H9 (cell line): ENCODE results near the gene SLC29A1. TPM values are rescaled to one million over a fixed set of nuclear protein-coding genes. Genes with fewer than 3 reads are reported as not detected.

Source experiments
- DNase-seq: peaks from one replicate; pipeline ENCODE4 v3.0.0-alpha.2; 2017
- H2AFZ ChIP-seq: one replicate; pipeline ENCODE4 v1.6.1; 2013; ENCODE audit warnings: mild to moderate bottlenecking, low read length, control low read depth, moderate library complexity
- H2AK5ac ChIP-seq: 2 replicates; pipeline ENCODE4 v1.6.1; 2013; ENCODE audit warnings: low read length, control low read depth, mixed read lengths; ENCODE audit not compliant: insufficient read length
- H2BK120ac ChIP-seq: one replicate; pipeline ENCODE4 v1.6.1; 2013; ENCODE audit warnings: low read depth, mild to moderate bottlenecking, low read length, control low read depth, inconsistent platforms; ENCODE audit not compliant: poor library complexity, severe bottlenecking
- H2BK12ac ChIP-seq: 2 replicates; pipeline ENCODE4 v1.6.1; 2013; ENCODE audit warnings: low read length, control low read depth, mixed read lengths, low read depth; ENCODE audit not compliant: insufficient read length
- H2BK15ac ChIP-seq: 2 replicates; pipeline ENCODE4 v1.6.1; 2013; ENCODE audit warnings: low read depth, low read length, control low read depth
- H2BK20ac ChIP-seq: one replicate; pipeline ENCODE4 v1.6.1; 2013; ENCODE audit warnings: low read depth, mild to moderate bottlenecking, low read length, control low read depth, inconsistent platforms; ENCODE audit not compliant: poor library complexity, severe bottlenecking
- H2BK5ac ChIP-seq: 2 replicates; pipeline ENCODE4 v1.6.1; 2013; ENCODE audit warnings: low read length, control low read depth, mixed read lengths; ENCODE audit not compliant: insufficient read length
- H3K14ac ChIP-seq: 2 replicates; pipeline ENCODE4 v1.6.1; 2013; ENCODE audit warnings: low read length, control low read depth; ENCODE audit not compliant: insufficient read depth
- H3K18ac ChIP-seq: 2 replicates; pipeline ENCODE4 v1.6.1; 2013; ENCODE audit warnings: low read depth, mild to moderate bottlenecking, mixed read lengths, low read length, control low read depth; ENCODE audit not compliant: insufficient read length
- H3K23ac ChIP-seq: 2 replicates; pipeline ENCODE4 v1.6.1; 2013; ENCODE audit warnings: low read length, control low read depth, mixed read lengths, low read depth; ENCODE audit not compliant: insufficient read length
- H3K23me2 ChIP-seq: 2 replicates; pipeline ENCODE4 v1.6.1; 2013; ENCODE audit warnings: low read depth, mild to moderate bottlenecking, mixed read lengths, low read length, control low read depth; ENCODE audit not compliant: insufficient read length, poor library complexity, severe bottlenecking
- H3K27ac ChIP-seq: 2 replicates; pipeline ENCODE4 v1.5.1; 2013; ENCODE audit warnings: low read length, control low read depth, mixed read lengths, low read depth; ENCODE audit not compliant: insufficient read length
- H3K27me3 ChIP-seq: 2 replicates; pipeline ENCODE4 v1.6.1; 2013; ENCODE audit warnings: low read length, control low read depth, inconsistent platforms; ENCODE audit not compliant: insufficient read depth
- H3K4ac ChIP-seq: 2 replicates; pipeline ENCODE4 v1.6.1; 2013; ENCODE audit warnings: low read depth, mild to moderate bottlenecking, control low read depth, inconsistent platforms, low read length, moderate library complexity
- H3K4me1 ChIP-seq: 2 replicates; pipeline ENCODE4 v1.6.1; 2013; ENCODE audit warnings: low read length, control low read depth, inconsistent platforms; ENCODE audit not compliant: insufficient read depth
- H3K4me2 ChIP-seq: 2 replicates; pipeline ENCODE4 v1.6.1; 2013; ENCODE audit warnings: low read length, control low read depth, mixed read lengths; ENCODE audit not compliant: insufficient read length, insufficient read depth
- H3K56ac ChIP-seq: 2 replicates; pipeline ENCODE4 v1.6.1; 2013; ENCODE audit warnings: low read depth, mild to moderate bottlenecking, mixed read lengths, low read length, control low read depth; ENCODE audit not compliant: insufficient read length
- H3K79me1 ChIP-seq: 2 replicates; pipeline ENCODE4 v1.6.1; 2013; ENCODE audit warnings: low read depth, mild to moderate bottlenecking, moderate library complexity, low read length, control low read depth, inconsistent platforms; ENCODE audit not compliant: insufficient read depth, poor library complexity, severe bottlenecking
- H3K79me2 ChIP-seq: 2 replicates; pipeline ENCODE4 v1.6.1; 2013; ENCODE audit warnings: low read length, control low read depth, inconsistent platforms; ENCODE audit not compliant: insufficient read depth
- H3K9ac ChIP-seq: 2 replicates; pipeline ENCODE4 v1.6.1; 2013; ENCODE audit warnings: low read length, control low read depth, mixed read lengths; ENCODE audit not compliant: insufficient read length; ENCODE audit errors: extremely low read depth
- H3K9me3 ChIP-seq: one replicate; pipeline ENCODE4 v1.6.1; 2013; ENCODE audit warnings: low read depth, low read length, inconsistent platforms; ENCODE audit not compliant: control insufficient read depth
- H3T11ph ChIP-seq: one replicate; pipeline ENCODE4 v1.6.1; 2013; ENCODE audit warnings: mild to moderate bottlenecking, low read length, control low read depth, inconsistent platforms
- H4K20me1 ChIP-seq: one replicate; pipeline ENCODE4 v1.6.1; 2013; ENCODE audit not compliant: control insufficient read depth, insufficient read length, insufficient read depth
- H4K5ac ChIP-seq: 2 replicates; pipeline ENCODE4 v1.6.1; 2013; ENCODE audit warnings: low read depth, mild to moderate bottlenecking, mixed read lengths, low read length, control low read depth; ENCODE audit not compliant: insufficient read length
- H4K8ac ChIP-seq: replicated peaks from 2 replicates; pipeline ENCODE4 v1.6.1; 2013; ENCODE audit warnings: low read length, control low read depth, mixed read lengths, low read depth; ENCODE audit not compliant: insufficient read length
- H4K91ac ChIP-seq: 2 replicates; pipeline ENCODE4 v1.6.1; 2013; ENCODE audit warnings: low read depth, mild to moderate bottlenecking, moderate library complexity, mixed read lengths, low read length, control low read depth; ENCODE audit not compliant: insufficient read length
- H3K27ac Mint-ChIP-seq, 3 experiments: 2 replicates in 2 of 3; 3 replicates in 1 of 3; pipeline ENCODE4 v1.8.0; 2020 to 2021; ENCODE audit warnings: mixed read lengths in 3 of 3, mild to moderate bottlenecking in 1 of 3, moderate library complexity in 1 of 3
- H3K27me3 Mint-ChIP-seq: 2 replicates; pipeline ENCODE4 v1.8.0; 2021; ENCODE audit warnings: low read depth, mild to moderate bottlenecking, moderate library complexity, mixed read lengths
- H3K36me3 Mint-ChIP-seq, 3 experiments: 2 replicates in 2 of 3; 3 replicates in 1 of 3; pipeline ENCODE4 v1.8.0; 2020 to 2021; ENCODE audit warnings: low read depth in 3 of 3, mixed read lengths in 3 of 3; ENCODE audit not compliant: insufficient read depth in 1 of 3
- H3K4me1 Mint-ChIP-seq, 2 experiments: 2 replicates each; pipeline ENCODE4 v1.8.0; 2020; ENCODE audit warnings: mixed read lengths in 2 of 2
- H3K4me3 Mint-ChIP-seq, 2 experiments: 2 replicates in 1 of 2; 3 replicates in 1 of 2; pipeline ENCODE4 v1.8.0; 2020 to 2021; ENCODE audit warnings: mild to moderate bottlenecking in 2 of 2, mixed read lengths in 2 of 2, moderate library complexity in 1 of 2
- H3K9me3 Mint-ChIP-seq, 2 experiments: 2 replicates in 1 of 2; 3 replicates in 1 of 2; pipeline ENCODE4 v1.8.0; 2020; ENCODE audit warnings: mild to moderate bottlenecking in 2 of 2, mixed read lengths in 2 of 2, moderate library complexity in 1 of 2
- WGBS: extraction: QIAGEN DNeasy Blood & Tissue Kit; methylation state at CpG from one replicate; pipeline ENCODE4 v1.1.7; 2013; ENCODE audit warnings: missing lambda C conversion rate, low lambda C conversion rate, mixed read lengths; ENCODE audit not compliant: insufficient read length; ENCODE audit errors: extremely low coverage; 5-methylcytosine and 5-hydroxymethylcytosine counted together
- total RNA-seq: library from RNA; stranded (reverse); gene quantifications from 2 replicates; pipeline ENCODE4 v1.2.1, GENCODE V29; 2021
- TF ChIP-seq, protein P1 (sequence below): fragments of 200-600 bp; sonication (generic); conservative IDR thresholded peaks from 3 replicates; pipeline ENCODE4 v1.8.0; 2021; ENCODE audit warnings: antibody characterized with exemption, mild to moderate bottlenecking

Gene SLC29A1
- total RNA-seq, 1 experiment from 2014 or later: 124 TPM

DNA sequence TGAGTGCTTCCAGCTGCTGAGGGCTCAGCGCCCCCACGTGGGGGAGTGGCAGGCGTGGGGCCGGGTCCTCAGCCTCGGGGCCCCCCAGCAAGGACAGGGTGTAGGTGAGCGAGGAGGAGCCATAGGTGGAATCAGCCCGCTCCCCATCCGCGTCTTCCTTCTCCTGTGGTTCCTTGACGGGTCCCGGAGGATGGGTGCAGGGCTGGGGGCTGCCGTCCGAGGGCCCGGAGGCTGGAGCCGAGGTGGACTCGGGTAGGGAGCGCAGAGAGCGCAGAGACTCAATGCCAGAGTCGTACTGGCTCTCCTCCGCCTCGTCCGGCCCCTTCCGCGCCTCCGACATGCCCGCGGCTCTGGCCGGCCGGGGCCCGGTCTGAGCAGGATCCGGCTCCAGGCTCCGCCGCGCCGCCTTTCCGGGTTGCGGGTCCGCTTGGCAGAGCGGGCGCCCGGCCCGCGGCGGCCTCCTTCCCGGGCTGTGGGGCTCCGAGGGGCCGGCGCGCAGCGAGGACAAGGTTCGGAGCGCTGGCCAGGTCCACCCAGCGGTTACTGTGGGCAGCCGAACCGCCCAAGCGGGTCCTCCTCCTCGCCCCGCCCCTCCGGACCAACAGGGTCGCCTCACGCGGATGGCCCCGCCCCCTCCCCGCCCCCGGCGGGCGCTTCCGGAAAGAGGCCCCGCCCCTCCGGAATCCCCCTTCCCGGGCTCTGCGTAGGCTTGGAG, 41.8 kb downstream of the SLC29A1 start, which contains the start of gene NFKBIE:
TSS of gene NFKBIE (minus strand) at position 545 of the 715 bp plus-strand sequence. CDS start at position 340, 205 bp downstream.
- Histone ChIP-seq H3K4me2 (peak within 1 kb of the TSS; percentile 84), H3K18ac (no peak within 1 kb of the TSS), H3K4me1 (peaks cover 8% of the 10 kb centered on the region; the same call in 1 of the 2 replicates), H2BK120ac (no peak within 1 kb of the TSS), H2BK20ac (no peak within 1 kb of the TSS), H2AFZ (no peak within 1 kb of the TSS), H3K79me2 (no peaks in the 10 kb centered on the region), H4K91ac (no peak within 1 kb of the TSS), H2AK5ac (no peak within 1 kb of the TSS), H3K27me3 (peaks cover 7% of the 10 kb centered on the region; the same call in 1 of the 2 replicates), H4K5ac (no peak within 1 kb of the TSS), H3K4ac (no peak within 1 kb of the TSS), H3K79me1 (no peaks in the 10 kb centered on the region), H4K8ac (no peak within 1 kb of the TSS), H3K9ac (peak within 1 kb of the TSS; percentile 54), H4K20me1 (no peaks in the 10 kb centered on the region), H3K9me3 (no peaks in the 10 kb centered on the region), H3K23ac (no peak within 1 kb of the TSS), H2BK12ac (no peak within 1 kb of the TSS), H3K27ac (no peak within 1 kb of the TSS), H3K14ac (peak within 1 kb of the TSS; percentile 11; the same call in 1 of the 2 replicates), H2BK15ac (no peak within 1 kb of the TSS), H3K23me2 (peaks cover 18% of the 10 kb centered on the region), H3T11ph (no peak within 1 kb of the TSS), H3K56ac (no peak within 1 kb of the TSS), H2BK5ac (no peak within 1 kb of the TSS)
- no CpG with 5 or more reads among the region's 72 CpGs for WGBS
- TF ChIP-seq, protein P1, sequence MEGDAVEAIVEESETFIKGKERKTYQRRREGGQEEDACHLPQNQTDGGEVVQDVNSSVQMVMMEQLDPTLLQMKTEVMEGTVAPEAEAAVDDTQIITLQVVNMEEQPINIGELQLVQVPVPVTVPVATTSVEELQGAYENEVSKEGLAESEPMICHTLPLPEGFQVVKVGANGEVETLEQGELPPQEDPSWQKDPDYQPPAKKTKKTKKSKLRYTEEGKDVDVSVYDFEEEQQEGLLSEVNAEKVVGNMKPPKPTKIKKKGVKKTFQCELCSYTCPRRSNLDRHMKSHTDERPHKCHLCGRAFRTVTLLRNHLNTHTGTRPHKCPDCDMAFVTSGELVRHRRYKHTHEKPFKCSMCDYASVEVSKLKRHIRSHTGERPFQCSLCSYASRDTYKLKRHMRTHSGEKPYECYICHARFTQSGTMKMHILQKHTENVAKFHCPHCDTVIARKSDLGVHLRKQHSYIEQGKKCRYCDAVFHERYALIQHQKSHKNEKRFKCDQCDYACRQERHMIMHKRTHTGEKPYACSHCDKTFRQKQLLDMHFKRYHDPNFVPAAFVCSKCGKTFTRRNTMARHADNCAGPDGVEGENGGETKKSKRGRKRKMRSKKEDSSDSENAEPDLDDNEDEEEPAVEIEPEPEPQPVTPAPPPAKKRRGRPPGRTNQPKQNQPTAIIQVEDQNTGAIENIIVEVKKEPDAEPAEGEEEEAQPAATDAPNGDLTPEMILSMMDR: no peak
- H3K4me3 Mint-ChIP-seq: peak within 1 kb of the TSS; percentile 79 to 88
- H3K27me3 Mint-ChIP-seq: peaks cover 22% of the 10 kb centered on the region
- peak; percentile 94 for DNase-seq
- H3K4me1 Mint-ChIP-seq: peaks cover 42 to 49% of the 10 kb centered on the region in 2 experiments
- peaks cover 0 to 2% (median 0%) of the 10 kb centered on the region in 3 experiments; a peak in 2 of 7 replicates for H3K36me3 Mint-ChIP-seq
- H3K9me3 Mint-ChIP-seq: no peaks in the 10 kb centered on the region; a peak in 1 of 5 replicates
- peak within 1 kb of the TSS in 1 of 3 experiments; percentile 40; a peak in 1 of 7 replicates for H3K27ac Mint-ChIP-seq
